ENCODE measurements around the gene XKR7. TPM values are rescaled to one million over a fixed set of nuclear protein-coding genes. Genes with fewer than 3 reads are reported as not detected.
"Not testable (repeated sequence)": the region's sequence is repeated elsewhere in the genome, so short reads cannot be mapped to it uniquely, and the experiment has no call there.

XKR7 gene
- total and polyA plus RNA-seq, 10 donors = 0.02 to 0.21 (median 0.08) TPM; not detected in 2

GRCh38 chr20:31927627-31928159 lies 40.3 kb upstream of the XKR7 start:
- Histone ChIP-seq H3K36me3 (no peaks in the 10 kb centered on the region), H3K4me3 (no peak overlapping the region), H3K4me1 (no peaks in the 10 kb centered on the region), H3K9me3 (no peaks in the 10 kb centered on the region), H3K27me3 (replicated peaks in 1 of 7) (peaks cover 0 to 26% (median 0%) of the 10 kb centered on the region in 7 donors), H3K27ac (no peak overlapping the region)
- no peak for TF ChIP-seq POLR2AphosphoS5 (IDR thresholded peaks at IDR 0.05)
- TF ChIP-seq, protein P1, sequence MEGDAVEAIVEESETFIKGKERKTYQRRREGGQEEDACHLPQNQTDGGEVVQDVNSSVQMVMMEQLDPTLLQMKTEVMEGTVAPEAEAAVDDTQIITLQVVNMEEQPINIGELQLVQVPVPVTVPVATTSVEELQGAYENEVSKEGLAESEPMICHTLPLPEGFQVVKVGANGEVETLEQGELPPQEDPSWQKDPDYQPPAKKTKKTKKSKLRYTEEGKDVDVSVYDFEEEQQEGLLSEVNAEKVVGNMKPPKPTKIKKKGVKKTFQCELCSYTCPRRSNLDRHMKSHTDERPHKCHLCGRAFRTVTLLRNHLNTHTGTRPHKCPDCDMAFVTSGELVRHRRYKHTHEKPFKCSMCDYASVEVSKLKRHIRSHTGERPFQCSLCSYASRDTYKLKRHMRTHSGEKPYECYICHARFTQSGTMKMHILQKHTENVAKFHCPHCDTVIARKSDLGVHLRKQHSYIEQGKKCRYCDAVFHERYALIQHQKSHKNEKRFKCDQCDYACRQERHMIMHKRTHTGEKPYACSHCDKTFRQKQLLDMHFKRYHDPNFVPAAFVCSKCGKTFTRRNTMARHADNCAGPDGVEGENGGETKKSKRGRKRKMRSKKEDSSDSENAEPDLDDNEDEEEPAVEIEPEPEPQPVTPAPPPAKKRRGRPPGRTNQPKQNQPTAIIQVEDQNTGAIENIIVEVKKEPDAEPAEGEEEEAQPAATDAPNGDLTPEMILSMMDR (IDR thresholded peaks at IDR 0.05 in 8 of 11, conservative IDR thresholded peaks at IDR 0.05 in 3 of 11) = no peak
- 76 to 86% (median 84%) methylated on average over 8 of the region's 8 CpGs for WGBS, 5 donors
- intact Hi-C loops (cut with DNase I; ENCODE audit: low total_unique reads) = no loop called here
- no peak for DNase-seq

- H3K27me3 ChIP-seq (replicated peaks in 1 of 7); DNase-seq; H3K9me3 ChIP-seq; H3K4me1 ChIP-seq; H3K36me3 ChIP-seq; intact Hi-C loops (cut with DNase I; ENCODE audit: low total_unique reads); H3K27ac ChIP-seq; H3K4me3 ChIP-seq: not testable (repeated sequence)
- 83 to 92% (median 87%) methylated on average over 3 to 4 of the region's 4 CpGs for WGBS, 5 donors
These were observed 38.3 kb upstream of the XKR7 start for GRCh38 chr20:31929631-31930030.

DNA sequence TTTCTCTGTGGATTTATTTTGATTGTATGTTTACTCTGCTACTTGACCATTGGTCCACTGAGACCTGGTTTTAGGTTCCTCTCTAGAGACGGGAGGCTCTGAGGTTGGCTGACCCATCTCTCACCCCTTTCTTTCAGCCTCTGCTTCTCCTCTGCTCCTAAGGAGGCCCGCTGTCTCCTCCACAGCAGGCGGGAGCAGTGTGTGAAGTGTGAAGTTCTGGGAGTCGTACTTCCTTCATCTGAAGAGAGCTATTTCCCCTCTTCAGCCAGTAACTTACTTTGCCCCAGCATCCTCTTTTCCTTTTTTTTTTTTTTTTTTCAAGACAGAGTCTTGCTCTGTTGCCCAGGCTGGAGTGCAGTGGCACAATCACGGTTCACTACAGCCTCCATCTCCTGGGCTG lies 37.2 kb upstream of the XKR7 start:
- DNase-seq = no peak
- no peaks in the 10 kb centered on the region for H3K36me3 ChIP-seq
- no peak overlapping the region for H3K27ac ChIP-seq
- no peak overlapping the region for H3K4me3 ChIP-seq
- no peaks in the 10 kb centered on the region for H3K4me1 ChIP-seq
- peaks cover 0 to 9% (median 0%) of the 10 kb centered on the region in 7 donors for H3K27me3 ChIP-seq (replicated peaks in 1 of 7)
- 15 to 28% (median 21%) methylated on average over 5 of the region's 5 CpGs for WGBS, 5 donors
- TF ChIP-seq, protein P1 (IDR thresholded peaks at IDR 0.05 in 8 of 11, conservative IDR thresholded peaks at IDR 0.05 in 3 of 11) = no peak
- no peak for TF ChIP-seq POLR2A (IDR thresholded peaks at IDR 0.05)
- TF ChIP-seq POLR2AphosphoS5 (IDR thresholded peaks at IDR 0.05) = no peak
- H3K9me3 ChIP-seq = no peaks in the 10 kb centered on the region
- intact Hi-C loops (cut with DNase I; ENCODE audit: low total_unique reads) = no loop called here

DNA sequence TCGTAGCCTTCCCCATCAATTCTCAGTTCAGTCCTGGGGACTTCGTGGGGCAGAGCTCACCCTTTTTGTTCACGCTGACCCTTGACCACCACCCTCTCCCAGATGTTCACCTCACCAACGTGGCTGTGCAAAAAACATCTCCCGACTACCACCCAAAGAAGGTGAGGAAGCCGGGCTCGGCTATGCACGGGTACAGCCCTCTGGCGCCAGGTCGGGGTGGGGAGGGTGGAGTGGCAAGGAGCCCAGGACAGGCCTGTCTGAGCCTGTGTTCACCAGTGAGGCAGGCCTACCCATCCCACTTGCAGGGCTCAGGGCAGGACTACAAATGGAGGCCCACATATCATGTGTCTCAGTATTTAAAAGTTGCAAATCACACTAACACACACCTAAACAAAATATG lies 34.3 kb upstream of the XKR7 start:
- WGBS, 5 donors = 81 to 95% (median 88%) methylated on average over 8 to 10 of the region's 10 CpGs
- TF ChIP-seq, protein P1 (IDR thresholded peaks at IDR 0.05 in 8 of 11, conservative IDR thresholded peaks at IDR 0.05 in 3 of 11) = no peak
- TF ChIP-seq POLR2A (IDR thresholded peaks at IDR 0.05) (no peak), POLR2AphosphoS5 (IDR thresholded peaks at IDR 0.05) (no peak)
- no peak overlapping the region for H3K27ac ChIP-seq
- no peaks in the 10 kb centered on the region for H3K4me1 ChIP-seq
- H3K9me3 ChIP-seq = no peaks in the 10 kb centered on the region
- H3K4me3 ChIP-seq = no peak overlapping the region
- DNase-seq = no peak
- H3K36me3 ChIP-seq = no peaks in the 10 kb centered on the region
- intact Hi-C loops (cut with DNase I; ENCODE audit: low total_unique reads) = no loop called here
- H3K27me3 ChIP-seq (replicated peaks in 1 of 7) = peaks cover 0 to 5% (median 0%) of the 10 kb centered on the region in 7 donors

DNA sequence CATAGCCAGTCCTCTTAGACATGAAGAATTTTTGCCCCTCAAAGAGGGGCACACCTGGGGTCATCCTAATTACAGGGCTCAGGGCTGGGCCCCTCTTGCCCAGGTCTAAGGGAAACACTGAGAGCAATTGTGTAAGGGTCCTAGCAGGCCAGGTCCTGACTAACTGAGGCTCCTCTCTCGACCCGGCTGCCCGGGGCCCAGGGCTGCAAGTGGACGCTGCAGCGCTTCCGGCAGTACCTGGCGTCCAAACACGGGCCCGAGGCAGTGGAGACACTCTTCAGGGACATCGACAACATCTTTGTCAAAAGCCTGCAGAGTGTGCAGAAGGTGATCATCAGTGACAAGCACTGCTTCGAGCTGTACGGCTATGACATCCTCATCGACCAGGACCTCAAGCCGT lies 33.5 kb upstream of the XKR7 start:
- 83 to 94% (median 91%) methylated on average over 14 of the region's 14 CpGs for WGBS, 5 donors
- Histone ChIP-seq H3K27me3 (replicated peaks in 1 of 7) (peaks cover 0 to 5% (median 0%) of the 10 kb centered on the region in 7 donors), H3K4me3 (no peak overlapping the region), H3K9me3 (no peaks in the 10 kb centered on the region), H3K36me3 (no peaks in the 10 kb centered on the region), H3K27ac (no peak overlapping the region), H3K4me1 (no peaks in the 10 kb centered on the region)
- intact Hi-C loops (cut with DNase I; ENCODE audit: low total_unique reads) = no loop called here
- no peak for TF ChIP-seq POLR2AphosphoS5 (IDR thresholded peaks at IDR 0.05)
- TF ChIP-seq, protein P1 (IDR thresholded peaks at IDR 0.05 in 8 of 11, conservative IDR thresholded peaks at IDR 0.05 in 3 of 11) = no peak
- TF ChIP-seq POLR2A (IDR thresholded peaks at IDR 0.05) = no peak
- no peak for DNase-seq

Measured in spleen (tissue), 11 donors.